ENCODE measurements around the gene TRAIP. TPM values are rescaled to one million over a fixed set of nuclear protein-coding genes. Genes with fewer than 3 reads are reported as not detected.

TRAIP gene
- polyA plus RNA-seq, 1 donor from 2014 or later: 7.6 TPM

DNA sequence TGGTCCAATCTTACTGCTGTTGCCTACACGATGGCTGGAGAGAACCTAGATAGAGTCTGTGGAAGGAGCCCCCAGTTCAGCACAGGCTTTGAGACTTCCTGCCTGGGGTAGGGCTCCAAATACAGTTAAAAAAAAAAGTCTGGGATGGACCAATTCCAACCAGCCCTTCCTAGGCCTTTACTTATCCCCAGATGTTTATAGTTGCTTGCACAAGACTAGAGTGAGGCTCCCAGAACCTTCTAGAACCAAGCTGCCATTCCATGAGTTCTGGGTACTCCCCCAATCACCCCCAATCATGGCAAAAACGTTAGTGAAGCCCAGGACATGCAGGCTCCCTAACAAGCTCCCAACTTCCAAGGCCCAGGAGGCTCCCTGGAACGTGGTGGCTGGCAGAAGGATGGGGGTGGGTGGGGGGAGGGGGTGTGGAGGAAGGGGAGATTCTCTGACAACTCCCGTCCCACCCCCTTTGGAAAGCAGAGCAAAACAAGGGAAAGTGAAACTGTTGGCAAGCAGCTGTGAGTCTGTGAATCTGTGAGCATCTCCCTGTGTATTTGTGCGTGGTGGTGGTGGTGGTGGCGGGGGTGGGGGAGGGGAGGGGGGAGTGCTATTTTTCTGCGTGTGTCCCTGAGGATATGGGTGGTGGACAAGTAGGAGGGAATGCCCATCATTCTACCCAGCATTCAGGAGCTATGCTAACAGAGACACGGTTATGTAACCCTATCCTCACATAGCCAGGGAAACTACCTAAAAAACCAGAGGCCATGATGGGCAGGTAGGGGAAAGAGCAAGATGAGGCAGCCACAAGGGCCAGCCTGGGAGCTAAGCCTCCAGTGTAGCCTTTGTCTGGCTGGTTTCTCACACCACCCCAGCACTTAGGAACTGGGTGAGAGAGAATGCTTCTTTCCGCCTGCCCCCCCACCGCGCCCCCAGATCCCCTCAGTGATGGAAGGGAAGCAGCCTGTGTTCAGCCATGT lies 45.3 kb upstream of the TRAIP start:
- Histone ChIP-seq H3K27me3 (ENCODE audit: insufficient read depth, low read depth, low read length) (no peaks in the 10 kb centered on the region), H2AFZ (ENCODE audit: low read depth, low read length) (no peak overlapping the region), H4K20me1 (ENCODE audit: insufficient read depth) (no peaks in the 10 kb centered on the region), H3K9ac (ENCODE audit: low read length) (no peak overlapping the region), H3K4me3 (ENCODE audit: low read length) (no peak overlapping the region), H3K27ac (ENCODE audit: low read length) (no peak overlapping the region), H3K36me3 (ENCODE audit: insufficient read depth, low read length) (no peaks in the 10 kb centered on the region), H3K9me2 (ENCODE audit: insufficient read depth, low read length) (no peaks in the 10 kb centered on the region), H3K9me3 (ENCODE audit: low read length) (no peaks in the 10 kb centered on the region), H3K4me2 (ENCODE audit: low read length) (no peak overlapping the region), H3F3A (ENCODE audit: insufficient read depth, low read length, poor library complexity, severe bottlenecking) (no peaks in the 10 kb centered on the region), H3K79me2 (replicated peaks; ENCODE audit: insufficient read depth, low read length) (no peaks in the 10 kb centered on the region)
- TF ChIP-seq EZH2 (IDR thresholded peaks at IDR 0.05; ENCODE audit: borderline replicate concordance, insufficient read depth, low read length, poor library complexity, severe bottlenecking): no peak
- TF ChIP-seq SMC3 (conservative IDR thresholded peaks at IDR 0.05; ENCODE audit: poor library complexity): no peak
- TF ChIP-seq RAD21 (conservative IDR thresholded peaks at IDR 0.05): no peak
- TF ChIP-seq TAF1 (IDR thresholded peaks at IDR 0.05; ENCODE audit: low read depth): no peak
- TF ChIP-seq MXI1 (conservative IDR thresholded peaks at IDR 0.05; ENCODE audit: poor library complexity, severe bottlenecking): no peak
- TF ChIP-seq, protein P1, sequence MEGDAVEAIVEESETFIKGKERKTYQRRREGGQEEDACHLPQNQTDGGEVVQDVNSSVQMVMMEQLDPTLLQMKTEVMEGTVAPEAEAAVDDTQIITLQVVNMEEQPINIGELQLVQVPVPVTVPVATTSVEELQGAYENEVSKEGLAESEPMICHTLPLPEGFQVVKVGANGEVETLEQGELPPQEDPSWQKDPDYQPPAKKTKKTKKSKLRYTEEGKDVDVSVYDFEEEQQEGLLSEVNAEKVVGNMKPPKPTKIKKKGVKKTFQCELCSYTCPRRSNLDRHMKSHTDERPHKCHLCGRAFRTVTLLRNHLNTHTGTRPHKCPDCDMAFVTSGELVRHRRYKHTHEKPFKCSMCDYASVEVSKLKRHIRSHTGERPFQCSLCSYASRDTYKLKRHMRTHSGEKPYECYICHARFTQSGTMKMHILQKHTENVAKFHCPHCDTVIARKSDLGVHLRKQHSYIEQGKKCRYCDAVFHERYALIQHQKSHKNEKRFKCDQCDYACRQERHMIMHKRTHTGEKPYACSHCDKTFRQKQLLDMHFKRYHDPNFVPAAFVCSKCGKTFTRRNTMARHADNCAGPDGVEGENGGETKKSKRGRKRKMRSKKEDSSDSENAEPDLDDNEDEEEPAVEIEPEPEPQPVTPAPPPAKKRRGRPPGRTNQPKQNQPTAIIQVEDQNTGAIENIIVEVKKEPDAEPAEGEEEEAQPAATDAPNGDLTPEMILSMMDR (IDR thresholded peaks at IDR 0.05; ENCODE audit: poor library complexity, severe bottlenecking): no peak
- TF ChIP-seq POLR2AphosphoS5 (IDR thresholded peaks at IDR 0.05): no peak
- TF ChIP-seq REST (IDR thresholded peaks at IDR 0.05; ENCODE audit: borderline replicate concordance): no peak
- no peak for TF ChIP-seq EP300 (conservative IDR thresholded peaks at IDR 0.05; ENCODE audit: poor library complexity, severe bottlenecking)

DNA sequence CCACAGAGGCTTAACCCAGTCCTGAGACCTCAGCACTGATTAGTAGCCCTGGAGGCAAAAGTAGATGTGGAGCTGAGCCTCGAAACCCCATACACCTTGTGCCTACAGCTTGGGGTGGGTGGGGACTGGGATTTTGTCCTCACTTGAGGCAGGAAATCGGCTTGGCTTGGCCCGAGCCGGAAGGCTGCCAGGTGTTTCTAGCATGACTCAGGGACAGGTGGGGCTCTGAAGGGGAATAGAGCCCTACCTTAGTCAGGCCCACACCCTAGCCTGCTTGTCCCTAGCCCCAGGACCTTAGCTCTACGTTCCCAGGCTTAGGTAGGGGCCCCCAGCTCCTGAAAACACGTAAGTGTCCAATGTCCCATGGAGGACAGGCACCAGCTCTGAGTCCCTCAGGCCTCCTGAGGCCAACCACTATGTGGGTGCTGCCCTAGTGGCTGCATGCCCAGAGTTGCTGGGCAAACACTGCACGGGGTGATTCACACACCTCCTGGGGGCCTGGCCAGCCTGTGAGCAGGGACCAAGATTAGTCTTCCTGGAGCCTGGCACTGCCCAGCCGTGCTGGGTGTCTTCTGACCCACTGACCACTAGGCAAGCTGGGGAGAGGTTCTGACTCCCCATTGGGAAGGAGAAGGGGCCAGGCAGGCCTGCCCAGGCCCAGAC lies 44.3 kb upstream of the TRAIP start:
- no peak overlapping the region for H3K27ac ChIP-seq (ENCODE audit: low read length)
- H3K4me3 ChIP-seq (ENCODE audit: low read length): no peak overlapping the region
- H3K27me3 ChIP-seq (ENCODE audit: insufficient read depth, low read depth, low read length): no peaks in the 10 kb centered on the region
- no peaks in the 10 kb centered on the region for H4K20me1 ChIP-seq (ENCODE audit: insufficient read depth)
- H3K36me3 ChIP-seq (ENCODE audit: insufficient read depth, low read length): no peaks in the 10 kb centered on the region
- no peak overlapping the region for H2AFZ ChIP-seq (ENCODE audit: low read depth, low read length)
- H3F3A ChIP-seq (ENCODE audit: insufficient read depth, low read length, poor library complexity, severe bottlenecking): no peaks in the 10 kb centered on the region
- no peaks in the 10 kb centered on the region for H3K9me2 ChIP-seq (ENCODE audit: insufficient read depth, low read length)
- no peaks in the 10 kb centered on the region for H3K9me3 ChIP-seq (ENCODE audit: low read length)
- no peak overlapping the region for H3K9ac ChIP-seq (ENCODE audit: low read length)
- H3K4me2 ChIP-seq (ENCODE audit: low read length): no peak overlapping the region
- TF ChIP-seq REST (IDR thresholded peaks at IDR 0.05; ENCODE audit: borderline replicate concordance) (no peak), EP300 (conservative IDR thresholded peaks at IDR 0.05; ENCODE audit: poor library complexity, severe bottlenecking) (no peak), SMC3 (conservative IDR thresholded peaks at IDR 0.05; ENCODE audit: poor library complexity) (no peak), POLR2AphosphoS5 (IDR thresholded peaks at IDR 0.05) (no peak)
- no peaks in the 10 kb centered on the region for H3K79me2 ChIP-seq (replicated peaks; ENCODE audit: insufficient read depth, low read length)
